ENCODE measurements around the gene NPM1.

NPM1 gene

GRCh38 chr5:171450423-171451331 is 63.0 kb downstream of the NPM1 start:
- no peak for DNase-seq (ENCODE audit: low spot score)

- DNase-seq (ENCODE audit: low spot score): no peak
These were observed 63.8 kb downstream of the NPM1 start for GRCh38 chr5:171451421-171451820.

GRCh38 chr5:171453056-171453725 is 65.5 kb downstream of the NPM1 start:
- DNase-seq (ENCODE audit: low spot score): no peak

GRCh38 chr5:171453988-171454387 is 66.3 kb downstream of the NPM1 start:
- no peak for DNase-seq (ENCODE audit: low spot score)

GRCh38 chr5:171454549-171454948 is 66.9 kb downstream of the NPM1 start:
- DNase-seq (ENCODE audit: low spot score): no peak

GRCh38 chr5:171455522-171455921 is 67.9 kb downstream of the NPM1 start:
- DNase-seq (ENCODE audit: low spot score): no peak

- no peak for DNase-seq (ENCODE audit: low spot score)
These were observed 69.7 kb downstream of the NPM1 start for GRCh38 chr5:171457208-171457981.

DNA sequence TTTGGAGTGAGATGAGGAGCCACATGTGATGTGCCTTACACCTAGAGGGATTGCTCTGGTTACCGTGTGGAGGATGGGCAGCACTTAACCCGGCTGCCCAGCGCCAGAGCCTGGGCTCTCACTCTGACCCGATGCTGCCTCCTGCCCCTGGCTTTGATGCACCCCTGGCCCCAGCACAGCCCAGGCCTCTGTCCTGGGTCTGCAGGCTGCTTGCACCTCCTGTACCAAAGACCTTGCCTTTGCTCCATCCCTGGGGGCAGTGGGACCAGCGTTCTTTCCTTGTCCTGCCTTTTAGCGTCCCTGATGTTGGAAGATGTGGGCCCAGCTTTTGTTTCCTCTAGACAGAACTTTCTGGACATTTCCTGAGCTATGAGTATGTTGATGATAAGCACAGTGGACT is 72.2 kb downstream of the NPM1 start:
- DNase-seq (ENCODE audit: low spot score): no peak
